MM.1S (cell line): ENCODE data around the gene KIF14.

Experiments used
- DNase-seq: peaks from one replicate; pipeline ENCODE4 v3.0.0-alpha.2; 2015
- H2AFZ ChIP-seq: fragments of 300-600 bp; sonication (generic); 2 replicates; pipeline ENCODE4 v1.6.0; 2016; ENCODE audit warnings: antibody characterized with exemption, low read length
- H3F3A ChIP-seq: fragments of 300-600 bp; sonication (generic); 2 replicates; pipeline ENCODE4 v1.6.1; 2016; ENCODE audit warnings: mild to moderate bottlenecking, antibody characterized with exemption, low read length, moderate library complexity, mixed read lengths; ENCODE audit not compliant: insufficient read depth
- H3K27ac ChIP-seq: fragments of 300-600 bp; sonication (generic); 2 replicates; pipeline ENCODE4 v1.5.1; 2016; ENCODE audit warnings: mild to moderate bottlenecking, low read length
- H3K27me3 ChIP-seq: fragments of 300-600 bp; sonication (generic); replicated peaks from 2 replicates; pipeline ENCODE4 v1.6.0; 2016; ENCODE audit warnings: low read length; ENCODE audit not compliant: insufficient read depth
- H3K36me3 ChIP-seq: fragments of 300-600 bp; sonication (generic); replicated peaks from 2 replicates; pipeline ENCODE4 v1.6.1; 2016; ENCODE audit warnings: mild to moderate bottlenecking, low read length, mixed read lengths; ENCODE audit not compliant: insufficient read depth
- H3K4me1 ChIP-seq: fragments of 300-600 bp; sonication (generic); 2 replicates; pipeline ENCODE4 v1.6.1; 2016; ENCODE audit warnings: low read length, mixed read lengths
- H3K4me2 ChIP-seq: fragments of 300-600 bp; sonication (generic); 2 replicates; pipeline ENCODE4 v1.6.0; 2016; ENCODE audit warnings: low read depth, low read length
- H3K4me3 ChIP-seq: fragments of 300-600 bp; sonication (generic); 2 replicates; pipeline ENCODE4 v1.5.1; 2016; ENCODE audit warnings: low read length, mixed read lengths
- H3K79me2 ChIP-seq: fragments of 300-600 bp; sonication (generic); 2 replicates; pipeline ENCODE4 v1.6.1; 2016; ENCODE audit warnings: mixed run types, low read length, mixed read lengths
- H3K9ac ChIP-seq: fragments of 300-600 bp; sonication (generic); 2 replicates; pipeline ENCODE4 v1.6.1; 2016; ENCODE audit warnings: low read length, mixed read lengths
- H3K9me2 ChIP-seq: fragments of 300-600 bp; sonication (generic); replicated peaks from 2 replicates; pipeline ENCODE4 v1.6.1; 2016; ENCODE audit warnings: mild to moderate bottlenecking, low read length, mixed read lengths; ENCODE audit not compliant: insufficient read depth
- H3K9me3 ChIP-seq: fragments of 300-600 bp; sonication (generic); replicated peaks from 2 replicates; pipeline ENCODE4 v1.6.1; 2016; ENCODE audit warnings: mild to moderate bottlenecking, low read length, mixed read lengths; ENCODE audit not compliant: insufficient read depth
- H4K20me1 ChIP-seq: fragments of 300-600 bp; sonication (generic); 2 replicates; pipeline ENCODE4 v1.6.1; 2016; ENCODE audit warnings: mild to moderate bottlenecking, low read length, moderate library complexity, mixed read lengths; ENCODE audit not compliant: insufficient read depth
- CTCF ChIP-seq: fragments of 300-600 bp; sonication (generic); IDR thresholded peaks from 2 replicates; pipeline ENCODE4 v1.5.1; 2016; ENCODE audit warnings: antibody characterized with exemption, low read length, mixed read lengths
- EZH2 ChIP-seq: fragments of 300-600 bp; sonication (generic); optimal IDR thresholded peaks from 2 replicates; pipeline ENCODE3; 2017; ENCODE audit warnings: low read depth, mild to moderate bottlenecking, antibody characterized with exemption, low read length, mixed read lengths
- EZH2phosphoT487 ChIP-seq: fragments of 300-600 bp; sonication (generic); IDR thresholded peaks from 2 replicates; pipeline ENCODE4 v1.6.1; 2018; ENCODE audit warnings: antibody characterized with exemption, low read length

The KIF14 gene

DNA sequence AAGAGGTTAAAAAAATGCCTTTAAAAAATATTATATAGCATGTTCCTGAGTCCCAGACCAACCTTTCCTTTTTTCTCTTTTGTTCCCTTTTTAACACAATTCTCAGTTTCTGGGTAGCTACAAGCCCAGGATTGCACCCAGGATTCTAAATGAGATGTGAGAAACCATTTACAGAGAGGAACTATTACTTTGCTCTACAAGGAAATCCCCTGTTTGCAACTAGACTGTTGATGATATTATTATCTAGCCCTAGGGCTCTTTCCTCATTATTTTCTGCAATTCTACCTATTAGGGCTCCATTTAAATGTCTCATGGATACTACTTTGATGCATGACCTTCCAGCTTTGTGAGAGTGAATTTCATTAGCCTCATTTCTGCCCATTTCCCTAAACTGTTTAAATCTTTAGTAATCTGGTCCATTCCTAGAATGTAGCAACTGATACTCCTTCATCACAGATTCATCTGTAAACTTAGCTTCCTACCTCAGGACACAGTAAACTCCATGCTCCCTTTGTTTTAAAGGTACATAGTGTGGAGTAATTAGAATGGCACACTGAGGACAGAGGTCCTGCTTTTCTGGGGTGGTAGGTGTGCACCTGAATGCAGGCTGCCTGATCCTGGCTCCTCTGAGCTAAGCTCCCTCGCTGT lies 7.1 kb upstream of the KIF14 start:
- Histone ChIP-seq H3F3A (peaks cover 55% of the 10 kb centered on the region), H2AFZ (peak overlapping the region; percentile 32), H3K4me2 (peak overlapping the region; percentile 77), H3K4me1 (peaks cover 51% of the 10 kb centered on the region), H3K79me2 (no peaks in the 10 kb centered on the region), H3K36me3 (no peaks in the 10 kb centered on the region), H3K9me2 (no peaks in the 10 kb centered on the region), H3K9ac (peak overlapping the region; percentile 53), H3K27me3 (no peaks in the 10 kb centered on the region), H3K27ac (peak overlapping the region; percentile 87), H3K9me3 (no peaks in the 10 kb centered on the region), H3K4me3 (peak overlapping the region; percentile 48), H4K20me1 (no peaks in the 10 kb centered on the region)
- no peak for DNase-seq
- TF ChIP-seq EZH2phosphoT487 (no peak), CTCF (no peak), EZH2 (no peak)

DNA sequence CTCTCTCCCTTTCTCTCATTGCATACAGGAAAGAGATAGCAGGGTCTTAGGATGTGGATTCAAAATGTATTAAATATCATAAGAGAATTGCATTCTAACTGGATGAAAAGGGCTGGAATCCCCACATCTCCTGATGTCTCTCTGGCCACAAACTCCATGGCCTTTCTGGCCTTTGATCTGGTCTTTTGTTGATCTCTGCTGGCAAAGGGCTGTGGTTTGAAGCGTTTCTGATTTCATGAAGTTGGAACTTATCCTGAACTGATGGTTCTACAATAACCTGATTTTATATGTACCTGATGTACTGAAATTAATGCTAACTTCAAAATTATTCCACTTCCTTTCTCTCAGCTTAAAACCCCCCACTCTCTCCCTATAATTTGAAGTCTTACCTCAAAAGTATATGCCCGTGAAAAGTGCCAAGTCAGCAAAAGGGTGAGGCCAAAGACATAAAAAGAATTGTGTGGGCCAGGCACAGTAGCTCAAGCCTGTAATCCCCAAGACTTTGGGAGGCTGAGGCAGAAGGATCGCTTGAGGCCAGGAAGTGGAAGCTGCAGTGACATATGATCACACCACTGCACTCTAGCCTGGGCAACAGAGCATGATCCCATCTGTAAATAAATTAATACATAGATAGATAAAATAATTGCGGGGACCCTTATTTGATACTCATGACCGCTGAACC lies 6.4 kb upstream of the KIF14 start:
- Histone ChIP-seq H2AFZ (peak overlapping the region; percentile 8), H3K27me3 (no peaks in the 10 kb centered on the region), H3K9ac (no peak overlapping the region), H3F3A (peaks cover 55% of the 10 kb centered on the region), H3K9me3 (no peaks in the 10 kb centered on the region), H3K4me3 (no peak overlapping the region), H3K4me2 (peak overlapping the region; percentile 77; the same call in 1 of the 2 replicates), H3K4me1 (peaks cover 51% of the 10 kb centered on the region), H3K27ac (peak overlapping the region; percentile 87; the same call in 1 of the 2 replicates), H4K20me1 (no peaks in the 10 kb centered on the region), H3K36me3 (no peaks in the 10 kb centered on the region), H3K9me2 (no peaks in the 10 kb centered on the region), H3K79me2 (no peaks in the 10 kb centered on the region)
- TF ChIP-seq EZH2 (no peak), EZH2phosphoT487 (no peak), CTCF (no peak)
- DNase-seq = peak; percentile 52

DNA sequence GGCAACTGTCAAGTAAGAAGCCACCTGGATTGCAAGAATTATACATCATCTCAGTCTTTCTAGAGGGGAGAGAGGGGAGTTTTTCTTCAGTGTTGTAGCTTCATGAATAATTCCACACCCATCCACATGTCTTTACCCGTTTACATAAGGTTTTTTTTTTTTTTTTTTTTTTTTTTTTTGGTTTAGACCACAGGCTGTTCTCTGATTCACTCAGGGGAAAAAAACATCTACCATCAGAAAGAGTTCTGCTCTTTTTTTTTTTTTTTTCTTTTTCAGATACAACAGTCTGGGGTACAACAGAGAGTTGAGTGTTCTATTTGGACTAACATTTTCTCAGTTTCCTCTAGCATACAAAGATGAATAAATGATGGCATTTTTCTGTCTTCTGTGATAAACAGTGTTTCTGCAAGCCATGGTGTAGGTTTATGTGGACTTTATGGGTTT lies 4.9 kb upstream of the KIF14 start:
- Histone ChIP-seq H2AFZ (peak overlapping the region; percentile 14; the same call in 1 of the 2 replicates), H3K4me1 (peaks cover 51% of the 10 kb centered on the region)

More for the DNA sequence above, 4.9 kb upstream of the KIF14 start:
- Histone ChIP-seq H4K20me1 (no peaks in the 10 kb centered on the region), H3K4me2 (peak overlapping the region; percentile 50), H3K9me3 (no peaks in the 10 kb centered on the region), H3K9me2 (no peaks in the 10 kb centered on the region), H3K9ac (peak overlapping the region; percentile 28; the same call in 1 of the 2 replicates), H3F3A (peaks cover 66% of the 10 kb centered on the region), H3K27me3 (no peaks in the 10 kb centered on the region), H3K4me3 (0 out of 2 replicates have a peak overlapping the region, but pooled peaks have one; percentile 0), H3K36me3 (no peaks in the 10 kb centered on the region), H3K79me2 (peaks cover 1% of the 10 kb centered on the region), H3K27ac (peak overlapping the region; percentile 72)
- TF ChIP-seq EZH2phosphoT487 = no peak
- TF ChIP-seq EZH2 = no peak
- TF ChIP-seq CTCF = no peak
- DNase-seq = peak; percentile 80
